ENCODE results near the gene TMEM253. TPM values are rescaled to one million over a fixed set of nuclear protein-coding genes. Genes with fewer than 3 reads are reported as not detected.

TMEM253 gene
- total RNA-seq, 4 donors from 2014 or later, result 0.23 TPM; not detected in 3

DNA sequence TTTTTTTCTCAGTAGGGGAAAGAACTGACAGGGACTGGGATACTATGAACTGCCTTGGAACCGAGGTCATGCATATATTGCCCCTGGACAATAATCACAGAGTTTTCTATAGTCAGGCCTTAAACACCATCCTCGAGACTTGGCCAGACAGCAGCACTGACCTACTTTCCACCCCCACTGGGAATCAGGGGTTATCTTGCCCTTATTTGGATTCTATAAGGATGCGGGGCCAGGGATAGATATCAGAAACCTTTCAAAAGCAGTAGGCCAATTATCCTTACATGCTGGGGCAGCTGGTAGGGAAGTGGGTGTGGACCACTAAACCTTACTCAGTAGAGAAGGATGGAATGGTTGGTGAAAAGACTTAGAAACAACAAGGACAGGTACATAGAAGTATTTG is 4.4 kb upstream of the TMEM253 start:
- no peaks in the 10 kb centered on the region for H3K9me3 ChIP-seq
- peak overlapping the region; percentile 97 to 98 (median 97) for H3K27ac ChIP-seq (replicated peaks in 1 of 4)
- no peaks in the 10 kb centered on the region for H3K27me3 ChIP-seq
- intact Hi-C loops (cut with DNase I), result loop anchor here (10.0 kb wide), 1 partner anchor 168 kb away; the partner anchor contains the start of gene HNRNPC
- no peak for DNase-seq (ENCODE audit: extremely low spot score)
- H3K4me3 ChIP-seq, result no peak overlapping the region
- peaks cover 27 to 79% (median 68%) of the 10 kb centered on the region in 4 donors for H3K4me1 ChIP-seq
- H3K36me3 ChIP-seq, result peaks cover 12 to 20% (median 19%) of the 10 kb centered on the region in 4 donors
- 60% methylated on average over 3 of the region's 3 CpGs for WGBS
- TF ChIP-seq EP300 (IDR thresholded peaks at IDR 0.05) (no peak), POLR2AphosphoS5 (IDR thresholded peaks at IDR 0.05) (no peak), POLR2A (IDR thresholded peaks at IDR 0.05; ENCODE audit: low read depth) (no peak)
- TF ChIP-seq, protein P1, sequence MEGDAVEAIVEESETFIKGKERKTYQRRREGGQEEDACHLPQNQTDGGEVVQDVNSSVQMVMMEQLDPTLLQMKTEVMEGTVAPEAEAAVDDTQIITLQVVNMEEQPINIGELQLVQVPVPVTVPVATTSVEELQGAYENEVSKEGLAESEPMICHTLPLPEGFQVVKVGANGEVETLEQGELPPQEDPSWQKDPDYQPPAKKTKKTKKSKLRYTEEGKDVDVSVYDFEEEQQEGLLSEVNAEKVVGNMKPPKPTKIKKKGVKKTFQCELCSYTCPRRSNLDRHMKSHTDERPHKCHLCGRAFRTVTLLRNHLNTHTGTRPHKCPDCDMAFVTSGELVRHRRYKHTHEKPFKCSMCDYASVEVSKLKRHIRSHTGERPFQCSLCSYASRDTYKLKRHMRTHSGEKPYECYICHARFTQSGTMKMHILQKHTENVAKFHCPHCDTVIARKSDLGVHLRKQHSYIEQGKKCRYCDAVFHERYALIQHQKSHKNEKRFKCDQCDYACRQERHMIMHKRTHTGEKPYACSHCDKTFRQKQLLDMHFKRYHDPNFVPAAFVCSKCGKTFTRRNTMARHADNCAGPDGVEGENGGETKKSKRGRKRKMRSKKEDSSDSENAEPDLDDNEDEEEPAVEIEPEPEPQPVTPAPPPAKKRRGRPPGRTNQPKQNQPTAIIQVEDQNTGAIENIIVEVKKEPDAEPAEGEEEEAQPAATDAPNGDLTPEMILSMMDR (IDR thresholded peaks at IDR 0.05), result no peak

DNA sequence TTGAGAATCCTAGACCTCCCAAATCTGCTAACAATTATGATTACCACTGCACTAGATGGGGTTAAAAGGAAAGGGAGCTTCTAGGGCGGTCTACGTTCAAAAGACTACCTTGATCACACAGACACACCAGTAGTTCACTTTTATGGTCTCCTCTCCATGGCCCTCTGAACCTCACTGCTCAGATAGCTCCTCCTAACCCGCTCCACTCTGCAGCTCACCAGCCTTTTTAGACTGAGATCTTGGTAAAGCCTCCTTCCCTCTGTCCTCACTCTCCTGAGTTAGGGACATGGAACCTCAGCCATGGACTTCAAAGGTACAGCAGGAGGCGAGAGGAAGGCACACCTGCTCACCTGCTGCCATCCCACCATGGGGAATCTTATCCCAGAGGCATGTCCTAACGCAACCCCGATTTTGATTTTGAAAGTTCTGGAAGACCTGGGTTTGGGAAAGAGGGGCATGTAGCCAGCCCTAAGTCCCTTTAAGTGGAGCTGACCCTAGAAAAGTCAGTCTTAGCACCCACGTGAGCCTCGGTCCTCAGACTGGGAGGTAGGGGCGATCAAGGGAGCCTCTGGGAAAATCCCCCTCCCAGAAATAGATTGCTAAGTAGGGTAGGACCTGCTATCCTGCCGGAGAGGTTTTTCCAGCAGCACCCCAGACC is 3.8 kb upstream of the TMEM253 start:
- peaks cover 27 to 72% (median 64%) of the 10 kb centered on the region in 4 donors for H3K4me1 ChIP-seq
- H3K9me3 ChIP-seq, result no peaks in the 10 kb centered on the region
- WGBS, result 62% methylated on average over 10 of the region's 10 CpGs
- no peaks in the 10 kb centered on the region for H3K27me3 ChIP-seq
- no peak for TF ChIP-seq POLR2AphosphoS5 (IDR thresholded peaks at IDR 0.05)
- TF ChIP-seq EP300 (IDR thresholded peaks at IDR 0.05), result no peak
- TF ChIP-seq, protein P1 (IDR thresholded peaks at IDR 0.05), result no peak
- TF ChIP-seq POLR2A (IDR thresholded peaks at IDR 0.05; ENCODE audit: low read depth), result no peak
- H3K27ac ChIP-seq (replicated peaks in 1 of 4), result peak overlapping the region; percentile 97 to 98 (median 97)
- H3K36me3 ChIP-seq, result peaks cover 6 to 13% (median 12%) of the 10 kb centered on the region in 4 donors
- H3K4me3 ChIP-seq, result peak overlapping the region; percentile 76 to 89 (median 82)
- intact Hi-C loops (cut with DNase I), result loop anchor here (10.0 kb wide), 1 partner anchor 168 kb away; the partner anchor contains the start of gene HNRNPC
- DNase-seq (ENCODE audit: extremely low spot score), result no peak

DNA sequence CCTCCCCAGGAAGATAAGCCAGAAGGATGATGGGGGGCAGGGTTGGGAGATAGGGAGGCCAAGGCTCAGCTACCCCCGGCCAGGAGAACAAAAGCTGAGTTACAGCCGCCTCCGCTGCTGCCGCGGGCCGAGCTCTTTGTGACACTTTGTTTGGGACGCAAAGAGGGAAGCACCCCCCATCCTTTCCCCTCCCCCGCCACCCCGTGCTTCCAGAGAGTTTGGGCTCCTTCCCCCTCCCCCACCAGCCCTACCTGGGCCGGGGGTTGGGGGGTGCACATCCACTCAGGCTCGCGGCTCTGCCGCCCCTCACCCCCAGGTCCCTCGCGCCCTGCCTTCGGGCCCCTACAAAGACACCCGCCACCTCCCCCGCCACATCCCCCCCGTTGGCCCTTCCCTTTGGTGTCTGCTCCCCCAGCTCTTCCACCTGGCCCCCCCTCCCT is 3.2 kb upstream of the TMEM253 start:
- H3K27me3 ChIP-seq, result no peaks in the 10 kb centered on the region
- WGBS, result 0% methylated on average over 7 of the region's 19 CpGs
- H3K36me3 ChIP-seq, result peaks cover 4 to 9% (median 7%) of the 10 kb centered on the region in 4 donors
- intact Hi-C loops (cut with DNase I), result loop anchor here (10.0 kb wide), 1 partner anchor 167 kb away; the partner anchor contains the start of gene HNRNPC
- DNase-seq (ENCODE audit: extremely low spot score), result no peak
- no peak for TF ChIP-seq POLR2AphosphoS5 (IDR thresholded peaks at IDR 0.05)
- TF ChIP-seq, protein P1 (IDR thresholded peaks at IDR 0.05), result no peak
- TF ChIP-seq EP300 (IDR thresholded peaks at IDR 0.05), result no peak
- TF ChIP-seq POLR2A (IDR thresholded peaks at IDR 0.05; ENCODE audit: low read depth), result no peak
- peaks cover 27 to 72% (median 62%) of the 10 kb centered on the region in 4 donors for H3K4me1 ChIP-seq
- H3K9me3 ChIP-seq, result no peaks in the 10 kb centered on the region
- H3K4me3 ChIP-seq, result peak overlapping the region; percentile 76 to 89 (median 82)
- peak overlapping the region; percentile 97 to 98 (median 97) for H3K27ac ChIP-seq (replicated peaks in 1 of 4)

DNA sequence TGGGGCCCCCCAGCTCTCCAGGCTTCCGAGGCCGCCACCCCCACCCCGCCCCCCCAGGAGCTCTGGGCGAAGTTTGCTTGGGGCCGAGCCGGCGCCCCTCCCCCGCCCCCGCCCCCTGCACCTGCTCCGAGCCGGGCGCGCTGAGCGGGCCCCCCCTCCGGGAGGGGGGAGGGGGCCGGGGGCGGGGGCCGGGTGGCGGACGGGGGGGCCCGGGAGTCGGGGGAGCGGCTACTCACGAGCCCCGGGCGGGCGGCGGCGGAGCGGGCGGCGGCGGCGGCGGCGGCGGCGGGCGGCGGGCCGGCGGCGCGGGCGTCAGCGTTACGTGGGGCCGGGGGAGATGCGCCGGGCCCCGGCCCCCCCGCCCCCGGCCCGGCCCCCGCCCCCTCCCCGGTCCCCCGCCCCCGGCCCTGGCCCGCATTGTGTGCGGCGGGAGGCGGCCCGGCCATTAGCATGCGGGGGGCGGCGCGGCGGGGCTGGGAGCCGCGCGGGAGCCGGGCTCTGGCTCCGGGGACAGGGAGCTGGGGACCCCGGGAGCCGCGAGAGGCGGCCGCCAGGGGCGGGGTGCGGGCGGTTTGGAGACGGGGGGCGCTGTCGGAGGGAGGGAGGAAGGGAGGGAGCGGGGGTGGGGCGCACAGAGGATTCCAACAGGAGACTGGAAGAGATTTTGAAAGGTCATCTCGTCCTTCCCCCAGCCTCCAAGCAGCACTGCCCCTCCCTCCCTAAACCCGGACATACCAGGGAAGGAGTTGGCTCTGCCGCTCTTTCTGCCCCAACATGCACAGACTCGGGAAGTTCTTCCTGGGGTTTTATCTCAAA is 2.6 kb upstream of the TMEM253 start, which contains the start of gene ZNF219:
ZNF219 (minus strand) TSS at position 580 of the 816 bp plus-strand sequence. CDS start 5,064 bp downstream, outside the sequence.
- Histone ChIP-seq H3K36me3 (peaks cover 0 to 3% (median 1%) of the 10 kb centered on the region in 4 donors), H3K27me3 (no peaks in the 10 kb centered on the region), H3K9me3 (no peaks in the 10 kb centered on the region), H3K27ac (replicated peaks in 1 of 4) (peak within 1 kb of the TSS; percentile 97 to 98 (median 97)), H3K4me1 (peaks cover 33 to 72% (median 64%) of the 10 kb centered on the region in 4 donors), H3K4me3 (peak within 1 kb of the TSS; percentile 76 to 89 (median 82))
- DNase-seq (ENCODE audit: extremely low spot score), result no peak
- intact Hi-C loops (cut with DNase I), result loop anchor here (10.0 kb wide), 1 partner anchor 167 kb away; the partner anchor contains the start of gene HNRNPC
- whole genome bisulfite sequencing, result 3% methylated on average over 8 of the region's 90 CpGs
- TF ChIP-seq, protein P1 (IDR thresholded peaks at IDR 0.05), result peak in 1 of 3 experiments; percentile 22
- TF ChIP-seq EP300 (IDR thresholded peaks at IDR 0.05) (no peak), POLR2A (IDR thresholded peaks at IDR 0.05; ENCODE audit: low read depth) (no peak), POLR2AphosphoS5 (IDR thresholded peaks at IDR 0.05) (peak; percentile 58 to 69)
